Measurements from ENCODE around the gene STOX2.

Gene STOX2

GRCh38 chr4:183872531-183872930 lies 32.6 kb upstream of the STOX2 start:
- no peak overlapping the region for H3K27ac ChIP-seq (ENCODE audit: low read depth, low read length)
- no peak overlapping the region for H3K4ac ChIP-seq (ENCODE audit: low read depth, low read length)
- no peaks in the 10 kb centered on the region for H3K27me3 ChIP-seq (ENCODE audit: insufficient read depth, low read length, poor library complexity)
- WGBS (ENCODE audit: extremely low coverage, insufficient coverage, low lambda C conversion rate): no CpG with 5 or more reads among the region's 5 CpGs
- no peak overlapping the region for H2BK120ac ChIP-seq (ENCODE audit: low read depth, low read length)
- no peak overlapping the region for H2BK5ac ChIP-seq (ENCODE audit: low read length)
- H4K8ac ChIP-seq (ENCODE audit: low read depth, low read length): no peak overlapping the region
- no peaks in the 10 kb centered on the region for H3K4me1 ChIP-seq (ENCODE audit: control insufficient read depth, low read depth, low read length)
- no peaks in the 10 kb centered on the region for H3K36me3 ChIP-seq (ENCODE audit: control insufficient read depth, insufficient read depth, low read length)
- H2BK15ac ChIP-seq (replicated peaks; ENCODE audit: low read depth): no peak overlapping the region
- no peak overlapping the region for H3K4me2 ChIP-seq (ENCODE audit: low read length)
- no peak overlapping the region for H3K18ac ChIP-seq (ENCODE audit: low read length)
- no peak overlapping the region for H3K23ac ChIP-seq (ENCODE audit: low read length)
- H2AK5ac ChIP-seq (ENCODE audit: low read length): no peak overlapping the region
- H4K5ac ChIP-seq (ENCODE audit: low read length): no peak overlapping the region
- no peak overlapping the region for H3K9ac ChIP-seq (ENCODE audit: low read length)
- no peaks in the 10 kb centered on the region for H3K79me2 ChIP-seq (ENCODE audit: control insufficient read depth, insufficient read depth, low read length)
- no peak overlapping the region for H3K4me3 ChIP-seq (ENCODE audit: low read length)
- no peak for DNase-seq
- no peak overlapping the region for H3K56ac ChIP-seq (ENCODE audit: low read length)
- H3K79me1 ChIP-seq (ENCODE audit: low read length): no peaks in the 10 kb centered on the region

- no peak overlapping the region for H2AK5ac ChIP-seq (ENCODE audit: low read length)
- H3K27me3 ChIP-seq (ENCODE audit: insufficient read depth, low read length, poor library complexity): no peaks in the 10 kb centered on the region
- H3K36me3 ChIP-seq (ENCODE audit: control insufficient read depth, insufficient read depth, low read length): no peaks in the 10 kb centered on the region
- H3K27ac ChIP-seq (ENCODE audit: low read depth, low read length): no peak overlapping the region
- H4K8ac ChIP-seq (ENCODE audit: low read depth, low read length): no peak overlapping the region
- no CpG with 5 or more reads among the region's 7 CpGs for WGBS (ENCODE audit: extremely low coverage, insufficient coverage, low lambda C conversion rate)
- no peak overlapping the region for H3K4me2 ChIP-seq (ENCODE audit: low read length)
- H3K79me2 ChIP-seq (ENCODE audit: control insufficient read depth, insufficient read depth, low read length): no peaks in the 10 kb centered on the region
- H3K18ac ChIP-seq (ENCODE audit: low read length): no peak overlapping the region
- no peak overlapping the region for H2BK120ac ChIP-seq (ENCODE audit: low read depth, low read length)
- no peaks in the 10 kb centered on the region for H3K79me1 ChIP-seq (ENCODE audit: low read length)
- no peak for DNase-seq
- H3K4ac ChIP-seq (ENCODE audit: low read depth, low read length): no peak overlapping the region
- H2BK5ac ChIP-seq (ENCODE audit: low read length): no peak overlapping the region
- H3K56ac ChIP-seq (ENCODE audit: low read length): no peak overlapping the region
- H3K4me1 ChIP-seq (ENCODE audit: control insufficient read depth, low read depth, low read length): no peaks in the 10 kb centered on the region
- H2BK15ac ChIP-seq (replicated peaks; ENCODE audit: low read depth): no peak overlapping the region
- H3K9ac ChIP-seq (ENCODE audit: low read length): no peak overlapping the region
- H4K5ac ChIP-seq (ENCODE audit: low read length): no peak overlapping the region
- H3K23ac ChIP-seq (ENCODE audit: low read length): no peak overlapping the region
- H3K4me3 ChIP-seq (ENCODE audit: low read length): no peak overlapping the region
Measured at GRCh38 chr4:183873409-183874185, 31.5 kb upstream of the STOX2 start.

- no peak overlapping the region for H2BK5ac ChIP-seq (ENCODE audit: low read length)
- no peak overlapping the region for H4K8ac ChIP-seq (ENCODE audit: low read depth, low read length)
- no peaks in the 10 kb centered on the region for H3K79me1 ChIP-seq (ENCODE audit: low read length)
- H3K56ac ChIP-seq (ENCODE audit: low read length): no peak overlapping the region
- no peaks in the 10 kb centered on the region for H3K79me2 ChIP-seq (ENCODE audit: control insufficient read depth, insufficient read depth, low read length)
- H3K4ac ChIP-seq (ENCODE audit: low read depth, low read length): no peak overlapping the region
- H4K5ac ChIP-seq (ENCODE audit: low read length): no peak overlapping the region
- no peak overlapping the region for H3K4me2 ChIP-seq (ENCODE audit: low read length)
- no peak overlapping the region for H2AK5ac ChIP-seq (ENCODE audit: low read length)
- H3K4me1 ChIP-seq (ENCODE audit: control insufficient read depth, low read depth, low read length): no peaks in the 10 kb centered on the region
- H3K23ac ChIP-seq (ENCODE audit: low read length): no peak overlapping the region
- no peak overlapping the region for H3K27ac ChIP-seq (ENCODE audit: low read depth, low read length)
- WGBS (ENCODE audit: extremely low coverage, insufficient coverage, low lambda C conversion rate): no CpG with 5 or more reads among the region's 10 CpGs
- H2BK120ac ChIP-seq (ENCODE audit: low read depth, low read length): no peak overlapping the region
- H3K4me3 ChIP-seq (ENCODE audit: low read length): no peak overlapping the region
- no peaks in the 10 kb centered on the region for H3K36me3 ChIP-seq (ENCODE audit: control insufficient read depth, insufficient read depth, low read length)
- H3K27me3 ChIP-seq (ENCODE audit: insufficient read depth, low read length, poor library complexity): no peaks in the 10 kb centered on the region
- H2BK15ac ChIP-seq (replicated peaks; ENCODE audit: low read depth): no peak overlapping the region
- H3K9ac ChIP-seq (ENCODE audit: low read length): no peak overlapping the region
- no peak for DNase-seq
- H3K18ac ChIP-seq (ENCODE audit: low read length): no peak overlapping the region
Measured at GRCh38 chr4:183875251-183875825, 29.8 kb upstream of the STOX2 start.

- Histone ChIP-seq H3K18ac (ENCODE audit: low read length) (no peak overlapping the region), H3K23ac (ENCODE audit: low read length) (no peak overlapping the region), H3K36me3 (ENCODE audit: control insufficient read depth, insufficient read depth, low read length) (no peaks in the 10 kb centered on the region), H3K27me3 (ENCODE audit: insufficient read depth, low read length, poor library complexity) (no peaks in the 10 kb centered on the region), H3K4ac (ENCODE audit: low read depth, low read length) (no peak overlapping the region), H3K56ac (ENCODE audit: low read length) (no peak overlapping the region), H3K9ac (ENCODE audit: low read length) (no peak overlapping the region), H3K4me1 (ENCODE audit: control insufficient read depth, low read depth, low read length) (no peaks in the 10 kb centered on the region), H4K8ac (ENCODE audit: low read depth, low read length) (no peak overlapping the region), H3K4me3 (ENCODE audit: low read length) (no peak overlapping the region), H2BK15ac (replicated peaks; ENCODE audit: low read depth) (no peak overlapping the region), H3K27ac (ENCODE audit: low read depth, low read length) (no peak overlapping the region), H3K79me1 (ENCODE audit: low read length) (no peaks in the 10 kb centered on the region), H3K79me2 (ENCODE audit: control insufficient read depth, insufficient read depth, low read length) (no peaks in the 10 kb centered on the region), H2AK5ac (ENCODE audit: low read length) (no peak overlapping the region), H2BK5ac (ENCODE audit: low read length) (no peak overlapping the region), H3K4me2 (ENCODE audit: low read length) (no peak overlapping the region), H4K5ac (ENCODE audit: low read length) (no peak overlapping the region), H2BK120ac (ENCODE audit: low read depth, low read length) (no peak overlapping the region)
- WGBS (ENCODE audit: extremely low coverage, insufficient coverage, low lambda C conversion rate): no CpG with 5 or more reads among the region's 18 CpGs
- no peak for DNase-seq
Measured at GRCh38 chr4:183876268-183876934, 28.7 kb upstream of the STOX2 start.

GRCh38 chr4:183878251-183878970 lies 26.7 kb upstream of the STOX2 start:
- no peak overlapping the region for H3K4ac ChIP-seq (ENCODE audit: low read depth, low read length)
- no peak overlapping the region for H2BK120ac ChIP-seq (ENCODE audit: low read depth, low read length)
- no peak overlapping the region for H3K56ac ChIP-seq (ENCODE audit: low read length)
- no peak overlapping the region for H2AK5ac ChIP-seq (ENCODE audit: low read length)
- no peaks in the 10 kb centered on the region for H3K79me1 ChIP-seq (ENCODE audit: low read length)
- H3K4me3 ChIP-seq (ENCODE audit: low read length): no peak overlapping the region
- H4K8ac ChIP-seq (ENCODE audit: low read depth, low read length): no peak overlapping the region
- no peak overlapping the region for H3K27ac ChIP-seq (ENCODE audit: low read depth, low read length)
- H3K4me1 ChIP-seq (ENCODE audit: control insufficient read depth, low read depth, low read length): no peaks in the 10 kb centered on the region
- no peak overlapping the region for H3K9ac ChIP-seq (ENCODE audit: low read length)
- WGBS (ENCODE audit: extremely low coverage, insufficient coverage, low lambda C conversion rate): no CpG with 5 or more reads among the region's 4 CpGs
- no peak overlapping the region for H3K23ac ChIP-seq (ENCODE audit: low read length)
- no peaks in the 10 kb centered on the region for H3K79me2 ChIP-seq (ENCODE audit: control insufficient read depth, insufficient read depth, low read length)
- H2BK5ac ChIP-seq (ENCODE audit: low read length): no peak overlapping the region
- H2BK15ac ChIP-seq (replicated peaks; ENCODE audit: low read depth): no peak overlapping the region
- DNase-seq: no peak
- no peak overlapping the region for H3K4me2 ChIP-seq (ENCODE audit: low read length)
- no peaks in the 10 kb centered on the region for H3K27me3 ChIP-seq (ENCODE audit: insufficient read depth, low read length, poor library complexity)
- H3K18ac ChIP-seq (ENCODE audit: low read length): no peak overlapping the region
- H4K5ac ChIP-seq (ENCODE audit: low read length): no peak overlapping the region
- H3K36me3 ChIP-seq (ENCODE audit: control insufficient read depth, insufficient read depth, low read length): no peaks in the 10 kb centered on the region
